Duodenal mucosa (tissue), 2 donors: ENCODE data around the gene LDB2.

Experiments used
- H3K27ac ChIP-seq: one replicate; pipeline ENCODE4 v1.7.0; 2013; ENCODE audit warnings: low read depth, low read length
- H3K27me3 ChIP-seq, 2 donors: one replicate each; pipeline ENCODE4 v1.7.0; 2013; ENCODE audit warnings: low read length in 2 of 2, control low read depth in 1 of 2; ENCODE audit not compliant: insufficient read depth in 2 of 2, control insufficient read depth in 1 of 2
- H3K36me3 ChIP-seq, 2 donors: one replicate each; pipeline ENCODE4 v1.7.0; 2013; ENCODE audit warnings: low read length in 2 of 2, control low read depth in 1 of 2; ENCODE audit not compliant: insufficient read depth in 2 of 2, control insufficient read depth in 1 of 2
- H3K4me1 ChIP-seq, 2 donors: one replicate each; pipeline ENCODE4 v1.7.0; 2013; ENCODE audit warnings: low read length in 2 of 2, control low read depth in 1 of 2; ENCODE audit not compliant: insufficient read depth in 2 of 2, control insufficient read depth in 1 of 2
- H3K4me3 ChIP-seq, 2 donors: one replicate each; pipeline ENCODE4 v1.7.0; 2013; ENCODE audit warnings: low read length in 2 of 2, low read depth in 1 of 2
- H3K9ac ChIP-seq, 2 donors: one replicate each; pipeline ENCODE4 v1.7.0; 2013; ENCODE audit warnings: low read length in 2 of 2, low read depth in 1 of 2
- H3K9me3 ChIP-seq, 2 donors: one replicate each; pipeline ENCODE4 v1.7.0; 2013; ENCODE audit warnings: low read length in 2 of 2, control low read depth in 1 of 2; ENCODE audit not compliant: control insufficient read depth in 1 of 2

Gene LDB2

DNA sequence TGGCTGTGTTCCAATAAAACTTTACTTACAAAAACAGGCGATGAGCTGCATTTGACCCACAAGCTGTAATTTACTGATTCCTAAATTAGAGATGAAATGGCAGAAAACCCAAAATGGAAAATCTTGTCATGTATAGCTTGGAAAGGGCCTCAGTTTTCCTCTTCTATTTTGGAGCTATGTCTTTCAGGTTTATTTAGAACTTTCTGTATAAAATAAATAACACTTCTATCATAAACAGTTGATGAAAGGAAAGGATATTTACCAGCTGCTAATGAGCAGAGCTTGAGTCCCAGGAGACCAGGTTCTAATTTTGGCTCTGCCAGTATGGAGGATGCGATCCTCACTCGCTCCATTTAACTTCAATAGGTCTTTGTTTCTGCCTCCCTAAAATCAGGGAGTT lies 213.5 kb downstream of the LDB2 start:
- no peak overlapping the region for H3K9ac ChIP-seq
- no peaks in the 10 kb centered on the region for H3K27me3 ChIP-seq
- no peaks in the 10 kb centered on the region for H3K4me1 ChIP-seq
- H3K4me3 ChIP-seq, result no peak overlapping the region
- no peak overlapping the region for H3K27ac ChIP-seq
- no peaks in the 10 kb centered on the region for H3K9me3 ChIP-seq
- H3K36me3 ChIP-seq, result no peaks in the 10 kb centered on the region

- H3K9ac ChIP-seq, result no peak overlapping the region
- no peak overlapping the region for H3K27ac ChIP-seq
- H3K4me1 ChIP-seq, result no peaks in the 10 kb centered on the region
- H3K4me3 ChIP-seq, result no peak overlapping the region
- no peaks in the 10 kb centered on the region for H3K36me3 ChIP-seq
- no peaks in the 10 kb centered on the region for H3K9me3 ChIP-seq
- no peaks in the 10 kb centered on the region for H3K27me3 ChIP-seq
Observed at GRCh38 chr4:16684097-16684496, 214.3 kb downstream of the LDB2 start.

- H3K27me3 ChIP-seq, result no peaks in the 10 kb centered on the region
- no peak overlapping the region for H3K27ac ChIP-seq
- H3K4me3 ChIP-seq, result no peak overlapping the region
- H3K9me3 ChIP-seq, result no peaks in the 10 kb centered on the region
- H3K4me1 ChIP-seq, result no peaks in the 10 kb centered on the region
- H3K36me3 ChIP-seq, result no peaks in the 10 kb centered on the region
- no peak overlapping the region for H3K9ac ChIP-seq
Observed at GRCh38 chr4:16682975-16683374, 215.5 kb downstream of the LDB2 start.

DNA sequence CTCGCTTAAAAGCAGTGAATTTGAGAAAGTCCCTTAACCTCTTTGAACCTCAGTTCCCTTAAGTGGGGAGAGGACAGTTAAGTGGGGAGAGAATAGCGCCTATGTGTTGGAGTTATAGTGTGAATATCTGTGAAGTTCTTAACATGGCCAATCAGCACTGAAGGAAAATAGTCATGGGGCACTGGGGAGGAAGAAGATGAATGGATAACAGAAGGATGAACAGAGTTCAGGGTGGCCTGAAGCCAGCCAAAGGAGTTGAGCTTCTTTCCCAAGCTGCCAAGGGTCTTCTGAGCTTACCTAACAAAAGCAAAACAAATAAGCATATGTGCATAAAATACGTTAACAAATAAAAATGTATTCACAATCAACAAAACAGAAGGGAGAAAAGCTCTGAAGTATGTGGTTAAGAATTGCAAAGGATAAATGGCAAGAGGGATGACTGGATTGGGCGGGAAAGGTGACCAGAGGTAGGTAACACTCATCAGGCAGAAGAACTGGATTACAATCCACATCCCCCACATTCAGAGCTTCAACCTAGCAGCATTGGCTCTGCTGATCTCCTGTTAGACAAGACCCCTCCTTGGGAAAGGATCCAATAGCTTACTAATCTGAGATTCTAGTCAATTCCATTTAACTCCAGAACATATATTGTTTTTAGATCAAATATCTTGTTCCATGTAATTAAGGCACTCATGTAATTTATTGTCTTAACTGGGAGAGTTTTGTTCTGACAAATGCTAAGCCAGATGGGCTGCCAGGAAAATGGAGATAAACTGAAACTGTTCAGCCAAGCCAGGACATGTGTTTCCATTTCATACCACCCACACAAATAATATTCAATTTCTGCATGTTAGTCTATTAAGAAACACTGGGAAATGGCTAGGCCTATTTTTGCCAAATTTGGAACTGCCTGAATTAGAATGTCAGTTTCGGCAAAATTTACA lies 221.2 kb downstream of the LDB2 start:
- H3K9ac ChIP-seq, result no peak overlapping the region
- peaks cover 0 to 2% of the 10 kb centered on the region in 2 donors for H3K9me3 ChIP-seq
- no peaks in the 10 kb centered on the region for H3K4me1 ChIP-seq
- no peaks in the 10 kb centered on the region for H3K27me3 ChIP-seq
- H3K36me3 ChIP-seq, result no peaks in the 10 kb centered on the region
- no peak overlapping the region for H3K4me3 ChIP-seq
- H3K27ac ChIP-seq, result no peak overlapping the region

GRCh38 chr4:16676230-16676770 lies 222.1 kb downstream of the LDB2 start:
- Histone ChIP-seq H3K9ac (no peak overlapping the region), H3K36me3 (no peaks in the 10 kb centered on the region), H3K4me1 (no peaks in the 10 kb centered on the region), H3K27ac (no peak overlapping the region), H3K9me3 (peaks cover 0 to 2% of the 10 kb centered on the region in 2 donors), H3K4me3 (no peak overlapping the region), H3K27me3 (no peaks in the 10 kb centered on the region)

- Histone ChIP-seq H3K9ac (no peak overlapping the region), H3K36me3 (no peaks in the 10 kb centered on the region), H3K4me3 (no peak overlapping the region), H3K27me3 (no peaks in the 10 kb centered on the region), H3K27ac (no peak overlapping the region), H3K9me3 (peaks cover 0 to 2% of the 10 kb centered on the region in 2 donors), H3K4me1 (no peaks in the 10 kb centered on the region)
Observed at GRCh38 chr4:16674082-16674481, 224.4 kb downstream of the LDB2 start.

- H3K27ac ChIP-seq, result no peak overlapping the region
- no peaks in the 10 kb centered on the region for H3K27me3 ChIP-seq
- no peak overlapping the region for H3K4me3 ChIP-seq
- H3K9me3 ChIP-seq, result peaks cover 0 to 2% of the 10 kb centered on the region in 2 donors
- no peaks in the 10 kb centered on the region for H3K4me1 ChIP-seq
- no peak overlapping the region for H3K9ac ChIP-seq
- H3K36me3 ChIP-seq, result no peaks in the 10 kb centered on the region
Observed at GRCh38 chr4:16672421-16672820, 226.0 kb downstream of the LDB2 start.

- H3K27ac ChIP-seq, result no peak overlapping the region
- no peak overlapping the region for H3K9ac ChIP-seq
- H3K4me3 ChIP-seq, result no peak overlapping the region
- H3K9me3 ChIP-seq, result peaks cover 0 to under 1% of the 10 kb centered on the region in 2 donors
- no peaks in the 10 kb centered on the region for H3K4me1 ChIP-seq
- no peaks in the 10 kb centered on the region for H3K36me3 ChIP-seq
- H3K27me3 ChIP-seq, result no peaks in the 10 kb centered on the region
Observed at GRCh38 chr4:16671741-16672140, 226.7 kb downstream of the LDB2 start.

DNA sequence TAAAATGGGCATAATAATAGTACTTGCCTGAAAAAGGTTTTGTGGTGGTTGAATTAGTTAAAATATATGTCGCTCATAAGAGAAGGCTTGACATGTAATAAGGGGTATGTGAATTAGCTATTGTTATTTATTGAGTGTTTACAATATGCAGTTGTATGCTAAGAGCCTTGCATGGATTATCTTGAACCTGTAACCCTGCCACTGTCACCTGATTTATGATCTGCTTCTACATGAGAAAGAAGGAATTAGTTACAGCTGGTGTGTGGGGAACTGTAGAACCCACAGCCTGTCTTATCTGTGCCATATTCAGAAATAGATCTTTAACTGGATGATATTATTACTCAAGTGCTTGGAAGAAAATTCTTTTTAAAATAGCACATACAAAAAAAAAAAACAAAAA lies 227.7 kb downstream of the LDB2 start:
- Histone ChIP-seq H3K9ac (no peak overlapping the region), H3K36me3 (no peaks in the 10 kb centered on the region)

DNA sequence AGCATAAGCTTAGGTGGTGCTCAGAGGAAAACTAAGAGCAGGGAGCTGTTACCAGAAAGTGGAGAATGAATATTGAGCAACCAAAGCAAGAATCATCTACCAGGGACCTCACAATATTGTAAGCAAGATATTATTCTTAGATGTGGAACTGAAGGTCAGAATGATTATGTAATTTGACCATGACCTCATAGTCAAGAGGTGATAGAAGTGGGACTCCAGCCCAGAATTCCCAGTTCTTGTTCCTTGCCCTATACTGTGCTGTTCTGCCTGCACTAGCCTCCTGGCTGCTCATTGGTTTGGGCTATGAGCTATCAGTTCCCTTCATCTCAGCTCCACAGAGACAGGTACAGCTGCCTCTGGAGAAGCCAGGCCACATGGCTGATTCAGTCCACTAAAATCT lies 229.4 kb downstream of the LDB2 start:
- no peaks in the 10 kb centered on the region for H3K4me1 ChIP-seq
- H3K4me3 ChIP-seq, result no peak overlapping the region
- H3K9me3 ChIP-seq, result peaks cover 3 to 4% of the 10 kb centered on the region in 2 donors
- H3K27ac ChIP-seq, result no peak overlapping the region
- no peaks in the 10 kb centered on the region for H3K27me3 ChIP-seq
- H3K36me3 ChIP-seq, result no peaks in the 10 kb centered on the region
- no peak overlapping the region for H3K9ac ChIP-seq

More for the DNA sequence above, 227.7 kb downstream of the LDB2 start:
- H3K9me3 ChIP-seq, result no peaks in the 10 kb centered on the region
- H3K27ac ChIP-seq, result no peak overlapping the region
- no peaks in the 10 kb centered on the region for H3K27me3 ChIP-seq
- no peak overlapping the region for H3K4me3 ChIP-seq
- no peaks in the 10 kb centered on the region for H3K4me1 ChIP-seq
